ENCODE measurements around the gene EFR3B.
A peak's percentile ranks its signal among the peaks of the same experiment; 100 is the strongest.

Gene EFR3B

DNA sequence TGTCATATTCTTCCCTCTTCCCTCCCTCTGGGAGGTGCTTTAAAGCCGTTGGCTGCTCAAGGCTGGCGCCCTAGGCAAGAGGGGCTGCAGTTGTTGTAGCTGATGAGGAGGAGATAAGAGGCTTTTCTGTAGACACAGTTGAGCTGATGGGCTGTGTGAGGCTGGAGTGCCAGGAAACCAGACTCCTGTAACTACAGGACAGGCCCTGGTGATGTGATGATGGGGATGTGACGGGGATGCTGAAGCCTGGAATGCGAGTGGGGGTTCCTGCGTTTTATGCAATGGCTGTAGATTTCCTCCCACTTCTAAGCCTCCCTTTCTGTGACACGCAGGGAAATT is 5.7 kb upstream of the EFR3B start:
- DNase-seq: no peak

DNA sequence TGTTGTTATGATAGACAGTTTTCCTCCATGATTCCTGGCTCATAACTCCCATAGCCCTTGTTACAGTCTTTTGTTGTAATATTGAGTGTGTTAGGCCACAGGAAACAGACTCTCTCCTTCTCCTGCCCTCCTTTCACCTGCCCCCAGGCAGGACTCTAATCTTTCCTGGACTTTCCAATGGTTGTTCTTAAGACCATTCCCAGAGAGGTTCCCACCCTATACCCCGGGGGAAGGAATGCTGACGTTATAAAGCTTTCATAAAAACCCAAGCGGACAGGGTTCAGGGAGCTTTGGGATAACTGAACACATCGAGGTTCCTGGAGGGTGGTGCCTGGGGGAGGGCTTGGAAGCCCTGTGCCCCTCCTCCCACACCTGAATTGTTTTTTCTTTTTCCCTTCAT is 2.8 kb upstream of the EFR3B start:
- no peak for DNase-seq

DNA sequence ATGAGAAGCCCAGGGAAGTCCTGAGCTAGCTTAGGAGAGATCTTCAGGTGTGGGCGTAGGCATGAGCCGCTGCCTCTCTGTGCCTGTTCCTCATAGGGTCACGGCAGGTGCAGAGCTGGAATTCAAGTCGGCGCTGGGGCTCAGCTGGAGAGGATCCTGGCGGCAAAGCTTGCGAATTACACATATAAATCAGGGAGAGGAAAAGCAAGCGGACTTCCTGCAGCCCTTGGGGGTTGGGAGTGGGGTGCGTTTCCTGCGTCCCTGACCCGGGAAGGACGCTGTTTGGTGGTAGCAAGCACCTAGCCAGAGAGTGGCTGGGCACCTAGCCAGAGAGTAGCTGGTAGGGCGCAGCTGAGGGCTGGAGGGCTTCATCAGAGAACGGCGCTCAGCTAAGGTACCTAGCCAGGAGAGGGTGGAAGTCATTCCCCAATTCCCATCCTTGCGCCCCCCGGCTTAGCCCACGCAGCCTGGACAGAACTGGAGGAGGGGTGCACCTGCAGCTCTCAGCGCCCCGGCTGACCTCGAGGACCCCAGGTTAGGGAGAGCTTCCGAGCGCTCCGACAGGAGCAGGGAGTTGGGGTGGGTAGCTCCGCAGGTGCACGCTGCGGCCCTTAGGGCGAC is 459 bp upstream of the EFR3B start:
- no peak for DNase-seq

DNA sequence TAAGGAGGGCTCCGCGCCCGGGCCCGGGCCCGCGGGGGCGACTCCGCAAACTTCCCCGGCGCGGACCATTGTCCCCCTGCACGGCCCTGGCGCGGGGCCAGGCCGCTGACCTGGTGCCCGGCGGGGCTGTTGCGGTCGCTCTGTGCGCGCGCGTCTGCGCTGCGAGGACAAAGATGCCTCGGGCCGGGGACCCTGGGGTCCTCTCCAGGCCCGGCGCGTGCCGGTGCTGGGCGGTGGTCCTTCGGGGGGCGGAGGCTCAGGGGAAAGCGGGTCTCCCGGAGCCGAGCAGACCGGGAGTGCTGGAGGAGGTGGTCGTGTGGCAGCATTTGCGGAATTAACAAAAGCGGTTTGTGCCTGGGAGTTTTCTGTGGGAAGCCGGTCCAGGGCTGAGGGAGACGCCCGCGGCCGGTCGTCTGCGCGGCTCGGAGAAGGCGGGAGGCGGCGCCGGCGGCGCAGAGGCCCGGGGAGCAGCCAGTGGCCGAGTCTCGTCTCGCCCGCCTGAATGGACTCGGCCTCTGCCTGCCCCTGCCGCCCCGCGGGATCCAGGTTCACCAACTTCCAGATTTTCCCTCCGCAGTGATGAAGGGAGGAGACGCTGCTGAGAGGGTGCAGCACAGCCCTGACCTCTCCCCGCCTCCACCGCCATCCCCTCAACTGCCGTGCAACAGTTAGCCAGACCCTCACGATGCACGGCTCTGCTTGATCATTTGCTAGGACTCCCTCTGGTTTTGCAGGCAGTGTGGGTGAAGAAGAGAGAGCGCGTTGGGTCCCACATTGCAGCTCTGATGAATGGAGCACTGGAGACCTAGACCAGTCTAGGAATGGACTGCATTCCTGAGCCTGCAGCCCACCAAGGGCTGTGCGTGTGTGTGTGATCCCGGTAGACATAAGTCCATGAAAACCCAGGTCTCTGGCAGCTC is 705 bp downstream of the EFR3B start:
- DNase-seq: peak; percentile 2

DNA sequence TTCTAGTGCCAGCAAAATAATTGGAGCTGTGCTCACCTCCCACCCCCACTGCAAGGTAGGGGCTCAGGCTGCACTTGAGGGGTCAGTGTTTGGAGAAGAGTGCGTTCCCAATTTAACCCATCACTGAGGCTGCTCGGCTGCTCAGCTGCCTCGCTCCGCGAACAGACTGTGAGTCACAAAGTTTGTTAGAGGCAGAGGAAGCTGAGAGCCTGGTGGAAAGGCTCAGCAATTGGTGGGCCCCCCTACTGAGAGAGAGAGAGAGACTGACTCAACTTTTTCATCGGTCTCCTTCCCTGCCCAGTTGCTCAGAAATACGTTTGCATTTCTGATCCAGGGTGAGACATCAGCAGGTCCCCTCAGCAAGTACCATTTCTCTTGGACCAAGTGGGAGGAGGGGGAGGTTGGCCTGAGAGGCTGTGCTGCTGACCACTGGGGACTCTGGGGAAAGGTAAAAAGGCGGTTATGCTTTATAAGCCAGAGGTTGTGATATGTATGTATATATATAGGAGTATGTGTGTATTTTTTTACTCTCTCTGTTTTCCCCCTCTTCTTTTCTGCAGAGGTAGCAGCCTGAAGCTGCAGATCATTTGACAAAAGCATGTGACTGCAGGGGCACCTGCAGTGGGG is 1.5 kb downstream of the EFR3B start:
- DNase-seq: peak; percentile 43

DNA sequence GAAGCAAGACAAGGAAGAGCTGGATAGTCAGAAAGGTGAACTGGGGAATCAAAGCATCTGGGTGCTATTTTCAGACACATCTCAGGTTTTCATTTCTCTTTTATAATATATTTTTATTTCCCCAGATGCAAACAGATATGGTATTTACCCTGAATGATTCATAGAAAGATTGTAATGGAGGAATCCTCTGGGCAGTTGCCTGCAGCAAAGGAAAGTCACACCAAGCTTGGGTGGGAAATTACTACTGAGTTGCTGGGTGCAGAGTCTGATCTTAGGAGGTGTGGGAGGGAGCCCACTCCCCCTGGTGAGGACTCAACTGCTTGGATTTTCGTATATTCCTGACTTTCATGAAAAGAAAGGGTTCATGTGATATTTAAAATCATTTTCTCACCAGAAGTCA is 2.1 kb downstream of the EFR3B start:
- DNase-seq: no peak

DNA sequence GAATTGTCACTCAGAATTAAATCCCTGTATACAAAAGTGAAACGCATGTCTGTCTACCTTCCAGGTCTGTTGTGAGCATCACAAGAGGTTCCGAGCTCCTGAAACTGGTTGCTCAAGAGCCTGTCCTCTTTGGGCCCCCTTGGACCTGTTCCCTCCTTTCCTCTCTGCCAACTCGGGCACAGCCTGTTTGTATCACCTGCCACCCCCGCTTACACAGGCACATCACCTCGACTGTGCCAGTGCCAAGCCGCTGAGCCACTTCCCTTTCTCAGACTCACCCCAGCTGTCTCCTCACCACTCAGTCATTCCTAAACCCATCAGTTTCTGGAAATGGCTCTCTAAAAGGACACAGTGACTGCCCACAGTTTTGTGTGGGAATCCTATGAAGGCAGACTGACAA is 3.1 kb downstream of the EFR3B start:
- DNase-seq: no peak

DNA sequence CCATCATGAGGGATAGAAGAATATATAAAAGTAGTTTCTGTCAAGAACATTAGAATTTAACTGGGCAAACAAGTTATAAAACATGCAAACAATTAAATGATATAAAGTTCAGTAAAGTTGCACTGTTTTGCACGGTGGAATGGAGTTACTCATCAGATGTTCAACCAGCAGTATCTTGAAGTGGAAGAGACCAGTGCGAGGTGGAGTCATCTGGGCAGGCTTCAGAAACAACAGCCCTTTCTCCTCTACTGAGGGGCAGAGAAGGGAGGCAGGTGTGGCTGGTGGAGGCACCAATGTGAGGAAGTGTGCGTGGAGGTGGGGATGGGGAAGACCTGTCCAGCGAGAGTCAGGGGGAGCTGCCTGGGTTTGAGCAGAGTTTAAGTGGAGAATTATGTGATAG is 7.5 kb downstream of the EFR3B start:
- DNase-seq: no peak

DNA sequence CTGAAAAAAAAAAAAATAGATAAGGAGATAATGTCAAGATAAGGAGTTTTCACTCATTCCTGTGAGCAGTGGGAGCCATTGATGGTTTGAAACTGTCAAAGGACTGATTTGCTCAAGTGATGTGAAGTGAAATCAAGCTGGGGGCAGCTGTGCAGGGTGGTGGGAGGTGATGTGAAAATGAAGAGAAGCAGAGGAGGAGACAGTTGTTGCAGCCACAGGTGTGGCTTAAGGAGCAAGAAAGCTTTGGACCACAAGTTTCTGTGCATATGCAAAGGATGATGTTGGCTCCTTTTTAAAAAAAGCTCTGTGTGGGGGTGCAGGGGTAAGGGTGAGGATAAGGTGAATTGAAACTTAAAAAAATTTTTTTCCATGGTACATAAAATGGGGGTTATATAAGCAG is 8.3 kb downstream of the EFR3B start:
- DNase-seq: no peak

DNA sequence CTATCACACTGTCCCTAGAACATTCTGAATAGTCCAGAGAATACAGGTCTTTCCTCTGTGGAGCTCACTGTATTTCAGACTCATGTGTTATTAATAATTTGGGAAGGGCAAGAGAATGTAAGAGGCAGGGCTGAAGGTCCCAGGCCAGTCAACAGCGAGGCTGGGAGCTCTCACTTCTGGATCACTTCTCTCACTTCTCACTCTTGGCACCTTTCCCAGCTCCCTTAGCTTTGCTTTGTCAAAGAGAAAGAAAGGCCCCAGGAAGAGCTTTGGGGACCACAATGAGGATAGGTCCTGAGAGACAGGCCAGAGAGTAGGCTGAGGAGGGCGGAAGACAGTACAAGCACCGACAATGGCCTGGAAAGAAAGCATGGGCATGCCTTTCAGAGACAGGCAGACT is 11.2 kb downstream of the EFR3B start:
- no peak for DNase-seq

DNA sequence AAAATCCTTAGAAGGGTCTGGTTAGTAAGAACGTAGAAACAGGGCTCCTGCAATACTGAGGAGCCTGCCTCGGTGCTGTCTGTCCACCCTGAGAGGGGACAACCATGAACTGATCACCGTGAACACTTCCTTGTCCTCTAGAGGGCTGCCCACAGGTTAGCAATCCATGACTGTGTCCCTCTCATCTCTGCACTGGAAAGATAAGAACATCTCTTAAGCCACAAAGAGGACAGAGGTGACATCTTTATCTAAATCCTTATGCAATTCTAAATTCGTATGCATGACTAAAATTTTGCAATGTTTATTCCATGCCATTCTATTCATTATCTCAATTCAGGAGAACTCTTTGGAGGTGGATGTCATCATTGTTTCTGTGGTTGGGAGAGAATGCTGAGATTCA is 12.8 kb downstream of the EFR3B start:
- no peak for DNase-seq

DNA sequence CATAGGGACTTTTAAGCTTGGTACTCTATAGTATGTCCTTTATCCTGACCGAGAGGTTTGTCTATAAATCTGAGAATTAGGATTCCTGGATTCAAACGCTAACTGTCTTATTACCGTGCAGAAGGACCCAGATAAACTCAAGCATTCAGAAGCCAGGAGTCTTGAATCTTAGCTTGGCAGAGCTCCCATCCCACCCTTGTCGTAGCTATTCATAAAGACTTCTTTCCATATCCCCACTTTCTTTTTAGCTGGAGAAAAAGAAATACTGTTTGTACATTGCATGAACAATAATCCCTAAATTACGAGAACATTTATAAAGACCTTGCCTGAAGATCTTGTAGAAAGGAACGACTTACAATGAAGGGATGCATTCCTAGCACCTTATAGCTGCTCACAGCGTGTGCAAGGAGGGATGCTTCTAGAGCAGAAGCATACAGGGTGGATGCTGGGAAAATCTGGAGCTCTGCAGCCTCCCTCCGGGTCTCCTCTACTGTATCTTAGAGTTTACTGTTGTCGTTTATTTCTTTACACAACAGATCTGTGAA is 13.6 kb downstream of the EFR3B start:
- no peak for DNase-seq

DNA sequence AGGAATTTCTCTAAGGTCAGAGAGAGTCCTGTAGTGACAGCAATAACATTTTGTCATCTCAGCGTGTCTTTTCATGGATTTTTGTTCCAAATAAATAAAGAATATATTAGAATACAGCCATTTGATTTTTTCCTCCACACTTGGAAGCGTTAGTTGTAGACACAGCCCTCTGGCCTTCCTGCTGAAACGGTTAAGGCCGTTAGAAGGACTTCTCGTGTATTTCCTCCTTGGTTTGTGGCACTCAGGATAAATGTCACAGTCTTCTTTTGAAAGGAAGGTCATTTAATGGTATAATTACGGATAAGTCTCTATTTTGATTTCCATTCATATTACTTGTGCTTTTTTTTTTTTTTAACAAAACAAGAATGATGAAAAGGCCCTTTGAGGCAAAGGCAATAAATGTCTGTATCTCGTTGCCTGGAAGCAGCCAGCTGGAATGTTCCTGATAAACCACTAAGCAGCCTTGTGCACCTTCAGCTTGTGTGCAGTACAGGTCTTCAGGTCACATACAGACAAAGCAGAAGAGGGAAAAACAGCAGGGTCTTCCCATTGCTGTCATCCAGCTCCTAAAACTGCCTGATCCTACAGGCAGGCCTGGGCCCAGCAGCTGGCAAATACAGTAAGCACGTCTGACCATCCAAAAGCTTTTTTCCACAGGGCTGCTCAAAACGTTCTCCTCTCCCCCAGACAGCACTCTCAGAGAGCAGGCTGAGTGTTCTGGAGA is 14.4 kb downstream of the EFR3B start:
- DNase-seq: no peak

DNA sequence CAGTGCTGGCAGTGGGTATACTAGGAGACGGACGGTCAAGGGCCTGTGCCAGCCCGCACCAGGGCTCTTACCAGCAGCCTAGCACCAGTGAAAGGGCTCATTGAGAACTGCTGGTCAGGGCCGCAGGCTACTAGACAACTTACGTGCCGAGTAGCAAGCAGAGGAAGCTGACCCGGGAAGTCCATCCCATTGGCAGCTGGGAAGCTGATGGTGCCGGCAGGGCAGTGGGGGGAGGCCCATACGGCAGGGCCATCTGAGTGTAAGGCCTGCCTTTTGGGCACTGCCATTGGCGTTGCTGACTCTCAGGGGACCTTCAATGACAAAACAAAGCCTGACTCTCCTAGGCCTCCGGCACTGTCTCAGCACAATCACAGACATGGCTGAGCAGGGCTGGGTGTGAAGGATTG is 20.6 kb downstream of the EFR3B start:
- DNase-seq: no peak

DNA sequence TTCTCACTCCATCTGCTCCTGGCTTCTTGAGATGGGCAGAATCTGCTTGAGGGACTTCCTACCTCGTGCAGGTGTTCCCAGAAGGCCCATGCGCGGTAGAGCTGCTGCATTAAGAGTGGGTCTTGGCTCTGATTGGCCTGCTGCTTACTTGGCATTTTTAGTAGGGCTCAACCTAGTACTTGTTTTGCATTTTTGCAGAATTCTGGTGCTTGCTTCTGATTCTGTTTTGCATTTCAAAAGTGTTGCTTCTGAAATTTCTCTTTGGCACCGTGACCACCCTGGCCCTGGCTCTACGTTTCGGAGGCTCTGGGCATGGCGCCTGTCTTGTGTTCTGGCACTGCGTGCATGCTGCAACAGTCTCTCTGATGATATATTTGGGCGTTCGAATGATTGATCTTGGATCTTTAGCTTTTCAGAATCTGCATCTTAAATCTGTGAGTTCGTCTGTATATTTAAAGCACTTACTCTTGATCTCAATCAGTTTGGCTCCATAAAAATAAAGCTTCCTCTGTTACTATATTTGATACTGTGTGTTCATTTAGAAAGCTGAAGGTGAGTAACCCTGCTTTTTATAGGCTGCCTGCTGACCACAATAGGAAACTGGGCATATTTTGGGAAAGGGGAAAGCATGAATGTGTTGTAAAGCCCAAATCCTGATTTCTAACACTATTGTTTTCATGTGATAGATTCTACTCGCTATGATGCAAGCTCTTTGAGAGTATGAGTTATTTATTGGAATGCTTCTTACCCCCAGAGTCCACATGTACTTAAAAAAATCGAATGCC is 22.2 kb downstream of the EFR3B start:
- DNase-seq: no peak

DNA sequence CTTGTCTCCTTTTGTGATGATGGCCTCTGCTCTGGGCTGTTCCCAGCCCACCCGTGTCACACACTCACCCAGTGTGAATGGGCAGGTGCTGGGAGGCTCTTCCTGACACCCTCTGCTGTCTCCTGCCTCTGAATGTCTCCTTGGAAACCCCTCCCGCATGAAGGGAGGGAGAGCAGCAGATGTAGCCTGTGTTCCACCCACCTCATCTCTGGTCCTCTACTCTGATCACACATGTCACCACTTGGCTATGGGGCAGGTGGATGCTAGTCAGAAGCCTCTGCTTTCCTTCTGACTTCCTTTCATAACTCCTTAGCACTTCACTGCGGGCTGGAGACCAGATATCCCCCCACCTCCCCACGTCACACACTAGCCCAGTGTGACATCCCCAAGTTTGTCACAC is 23.9 kb downstream of the EFR3B start:
- no peak for DNase-seq

DNA sequence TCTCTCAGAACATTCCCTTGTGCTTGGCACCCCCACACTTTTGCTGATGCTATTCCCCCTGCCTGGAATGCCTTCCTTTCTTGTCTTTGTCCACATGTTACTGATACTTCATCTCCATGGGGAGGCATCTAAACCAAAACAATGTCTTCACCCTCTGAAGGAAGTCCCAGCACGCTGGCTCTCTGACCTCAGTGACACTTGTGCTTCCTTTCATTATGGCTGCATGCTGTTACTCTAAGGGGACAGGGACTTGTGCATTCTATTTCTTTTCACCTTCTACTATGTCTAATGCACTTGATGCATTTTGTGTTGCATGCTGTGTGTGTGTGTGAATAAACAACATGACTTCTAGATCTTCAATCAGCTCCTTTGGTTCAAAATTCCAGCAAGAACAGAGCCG is 24.6 kb downstream of the EFR3B start:
- DNase-seq: no peak

DNA sequence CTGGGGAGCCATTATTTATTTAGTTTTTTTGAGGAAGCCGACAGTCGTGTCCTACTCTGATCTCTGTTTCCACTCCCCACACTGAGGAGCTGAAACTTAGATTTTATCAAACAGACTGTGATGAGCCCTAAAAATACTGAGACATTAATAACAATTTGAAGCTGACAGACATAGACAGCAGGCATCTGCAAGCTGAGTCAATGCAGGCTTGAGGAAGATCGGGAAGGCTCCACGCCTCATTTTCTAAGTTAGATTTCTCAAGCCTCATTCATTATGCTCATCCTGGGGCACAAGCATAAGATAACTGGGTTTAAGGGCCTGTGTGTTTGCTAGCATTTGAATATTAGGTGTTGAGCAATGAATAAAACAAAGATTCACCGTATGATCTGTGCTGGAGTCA is 26.3 kb downstream of the EFR3B start:
- DNase-seq: no peak

DNA sequence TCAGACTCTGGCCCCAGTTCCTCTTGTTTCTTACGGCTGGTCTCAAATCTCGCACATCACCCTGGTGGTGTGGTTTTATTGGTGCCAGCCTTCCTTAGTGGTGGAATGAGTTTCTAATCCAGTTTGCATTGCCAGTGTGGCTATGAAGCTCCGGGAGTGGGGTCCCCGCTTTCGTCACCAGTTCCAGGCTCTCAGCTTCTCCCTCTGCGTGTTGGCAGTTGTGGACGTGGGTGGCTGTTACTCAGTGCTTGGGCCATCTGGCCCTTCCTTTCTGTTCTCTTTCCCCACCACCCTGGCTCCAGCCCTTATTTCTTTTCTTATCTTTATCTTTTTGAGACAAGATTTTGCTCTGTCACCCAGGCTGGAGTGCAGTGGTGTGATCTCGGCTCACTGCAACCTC is 30.1 kb downstream of the EFR3B start:
- no peak for DNase-seq

DNA sequence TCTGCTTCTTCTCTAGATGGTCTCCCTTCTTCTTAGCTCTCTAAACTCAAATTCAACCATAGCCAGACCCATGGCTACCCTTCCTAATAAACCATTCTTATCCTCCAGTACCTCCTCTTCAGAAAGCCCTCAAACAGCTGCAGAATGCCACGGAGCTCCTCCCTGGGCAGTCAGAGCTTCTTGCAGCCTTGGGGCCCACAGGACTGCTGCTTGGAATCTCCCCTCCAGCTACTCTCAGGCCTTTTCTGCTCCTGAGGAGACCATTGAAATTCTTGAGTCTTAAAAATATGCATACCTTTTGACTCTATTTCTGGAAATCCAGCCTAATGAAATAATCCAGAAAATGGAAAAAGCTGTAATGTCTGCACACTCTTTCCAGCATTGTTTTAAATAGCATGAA is 30.7 kb downstream of the EFR3B start:
- DNase-seq: no peak

DNA sequence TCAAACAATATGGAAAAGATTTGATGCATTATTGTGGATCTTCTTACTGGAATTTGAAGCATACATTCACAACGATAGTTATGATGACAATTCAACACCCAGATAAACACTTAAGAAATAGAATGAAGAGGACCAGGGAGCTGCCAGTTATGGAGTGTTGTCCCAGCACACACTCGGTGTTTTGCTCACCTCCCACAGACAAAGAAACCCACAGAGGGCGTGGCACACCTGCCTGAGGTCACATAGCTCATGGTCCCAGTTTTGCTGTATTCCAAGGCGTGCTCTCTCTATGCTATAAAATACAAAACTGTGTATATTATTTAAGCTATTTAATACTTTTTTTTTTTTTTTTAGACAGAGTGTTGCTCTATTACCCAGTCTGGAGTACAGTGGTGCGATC is 31.1 kb downstream of the EFR3B start:
- DNase-seq: no peak

DNA sequence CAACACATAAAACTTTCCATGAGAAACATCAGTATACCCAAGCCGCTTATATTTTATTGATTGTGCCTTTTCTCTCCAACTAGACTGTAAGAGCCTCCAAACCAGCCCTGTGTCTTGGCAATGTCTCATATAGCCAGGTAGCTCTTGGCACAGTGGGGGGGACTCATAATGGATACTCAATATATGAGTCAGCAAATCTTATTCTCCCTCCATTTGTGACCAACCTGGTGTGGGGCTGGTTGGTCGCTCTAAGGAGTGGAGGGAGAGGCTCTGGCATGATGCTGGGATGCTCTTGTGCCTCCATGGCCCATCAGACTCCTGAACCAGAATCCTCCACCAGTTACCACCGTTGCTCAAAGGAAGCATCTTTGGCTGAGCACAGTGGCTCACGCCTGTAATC is 32.0 kb downstream of the EFR3B start:
- no peak for DNase-seq

DNA sequence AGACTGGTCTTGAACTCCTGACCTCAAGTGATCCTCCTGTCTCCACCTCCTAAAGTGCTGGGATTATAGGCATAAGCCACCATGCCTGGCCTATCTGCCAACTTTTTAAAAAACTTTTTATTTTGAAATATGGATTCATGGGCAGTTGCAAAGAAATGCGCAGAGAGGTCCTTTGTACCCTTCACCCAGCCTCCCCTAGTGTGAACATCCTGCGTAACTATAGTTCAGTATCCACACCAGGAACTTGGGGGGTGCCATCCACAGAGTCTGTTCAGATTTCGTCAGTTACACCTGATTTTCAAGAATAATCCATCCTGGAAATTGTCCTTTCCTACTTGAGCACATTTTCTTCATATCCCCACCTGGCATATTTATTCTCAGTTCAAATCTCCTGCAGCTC is 33.0 kb downstream of the EFR3B start:
- no peak for DNase-seq

Data from stimulated activated CD4-positive, alpha-beta T cell treated with anti-CD3 and anti-CD28 coated beads, Interleukin-12 subunit alpha, Interleukin-12 subunit beta, amount 100 ng/mL, for 4 hours (primary cell).